ENCODE measurements around the gene FRAT1. TPM values are rescaled to one million over a fixed set of nuclear protein-coding genes. Genes with fewer than 3 reads are reported as not detected.

The FRAT1 gene
- total and polyA plus RNA-seq, 2 of the 13 experiments (the other 11 are each of a cell fraction or from before 2014, with no cell fraction given): 1.7 to 2.3 TPM

DNA sequence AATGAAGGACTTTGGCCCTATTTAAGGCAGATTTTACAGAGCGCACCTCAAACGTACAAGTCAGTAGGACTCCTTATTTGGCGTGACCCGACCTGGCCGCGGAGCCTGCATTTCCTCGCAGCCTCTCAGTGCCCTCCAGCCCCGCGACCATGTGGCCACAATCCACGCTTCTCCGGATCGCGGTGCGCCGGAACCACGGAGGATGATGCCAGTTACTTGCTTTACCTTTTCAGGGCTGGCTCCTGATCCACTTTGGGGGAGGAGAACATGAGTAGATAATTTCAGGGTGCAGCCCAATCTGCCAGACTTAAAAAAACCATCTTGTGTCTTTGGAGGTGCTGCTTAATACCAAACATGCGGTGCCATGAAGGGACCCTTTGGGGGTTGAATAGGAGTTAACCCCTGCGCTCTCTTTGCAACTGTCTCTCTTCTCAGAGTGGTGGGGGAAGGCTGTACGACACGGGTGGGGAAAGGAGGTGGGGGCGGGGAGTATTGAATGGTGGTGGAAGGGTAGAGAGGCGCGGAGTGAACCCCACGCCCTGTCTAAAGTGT, 1.5 kb downstream of the FRAT1 start (continued):
- TF ChIP-seq SPEN (CRISPR knock-in tag; IDR thresholded peaks at IDR 0.05; ENCODE audit: low read depth) (0 out of 2 replicates have a peak, but pooled peaks have one; percentile 9), ZNF709 (CRISPR knock-in tag; IDR thresholded peaks at IDR 0.05) (0 out of 2 replicates have a peak, but pooled peaks have one; percentile 12), BORCS8-MEF2B (CRISPR knock-in tag; IDR thresholded peaks at IDR 0.05) (no peak), FOXP1 (IDR thresholded peaks at IDR 0.05) (no peak), FOXP1 (CRISPR knock-in tag; IDR thresholded peaks at IDR 0.05) (no peak), JDP2 (CRISPR knock-in tag; IDR thresholded peaks at IDR 0.05; ENCODE audit: borderline replicate concordance) (no peak), FOXM1 (CRISPR knock-in tag; IDR thresholded peaks at IDR 0.05) (no peak), ZNF501 (CRISPR knock-in tag; IDR thresholded peaks at IDR 0.05) (no peak), XRCC5 (optimal IDR thresholded peaks at IDR 0.05; ENCODE audit: low read length) (peak; percentile 5), PRMT3 (CRISPR knock-in tag; IDR thresholded peaks at IDR 0.05; ENCODE audit: borderline replicate concordance, low read depth) (no peak)
- TF ChIP-seq, protein P1, sequence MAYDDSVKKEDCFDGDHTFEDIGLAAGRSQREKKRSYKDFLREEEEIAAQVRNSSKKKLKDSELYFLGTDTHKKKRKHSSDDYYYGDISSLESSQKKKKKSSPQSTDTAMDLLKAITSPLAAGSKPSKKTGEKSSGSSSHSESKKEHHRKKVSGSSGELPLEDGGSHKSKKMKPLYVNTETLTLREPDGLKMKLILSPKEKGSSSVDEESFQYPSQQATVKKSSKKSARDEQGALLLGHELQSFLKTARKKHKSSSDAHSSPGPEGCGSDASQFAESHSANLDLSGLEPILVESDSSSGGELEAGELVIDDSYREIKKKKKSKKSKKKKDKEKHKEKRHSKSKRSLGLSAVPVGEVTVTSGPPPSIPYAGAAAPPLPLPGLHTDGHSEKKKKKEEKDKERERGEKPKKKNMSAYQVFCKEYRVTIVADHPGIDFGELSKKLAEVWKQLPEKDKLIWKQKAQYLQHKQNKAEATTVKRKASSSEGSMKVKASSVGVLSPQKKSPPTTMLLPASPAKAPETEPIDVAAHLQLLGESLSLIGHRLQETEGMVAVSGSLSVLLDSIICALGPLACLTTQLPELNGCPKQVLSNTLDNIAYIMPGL (CRISPR knock-in tag; IDR thresholded peaks at IDR 0.05; ENCODE audit: borderline replicate concordance in 1 of 2, low read depth in 1 of 2): peak in 1 of 2 experiments; percentile 5; a peak in 1 of 4 replicates
- TF ChIP-seq, protein P2, sequence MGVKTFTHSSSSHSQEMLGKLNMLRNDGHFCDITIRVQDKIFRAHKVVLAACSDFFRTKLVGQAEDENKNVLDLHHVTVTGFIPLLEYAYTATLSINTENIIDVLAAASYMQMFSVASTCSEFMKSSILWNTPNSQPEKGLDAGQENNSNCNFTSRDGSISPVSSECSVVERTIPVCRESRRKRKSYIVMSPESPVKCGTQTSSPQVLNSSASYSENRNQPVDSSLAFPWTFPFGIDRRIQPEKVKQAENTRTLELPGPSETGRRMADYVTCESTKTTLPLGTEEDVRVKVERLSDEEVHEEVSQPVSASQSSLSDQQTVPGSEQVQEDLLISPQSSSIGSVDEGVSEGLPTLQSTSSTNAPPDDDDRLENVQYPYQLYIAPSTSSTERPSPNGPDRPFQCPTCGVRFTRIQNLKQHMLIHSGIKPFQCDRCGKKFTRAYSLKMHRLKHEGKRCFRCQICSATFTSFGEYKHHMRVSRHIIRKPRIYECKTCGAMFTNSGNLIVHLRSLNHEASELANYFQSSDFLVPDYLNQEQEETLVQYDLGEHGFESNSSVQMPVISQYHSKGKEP (CRISPR knock-in tag; IDR thresholded peaks at IDR 0.05): no peak
- TF ChIP-seq, protein P3, sequence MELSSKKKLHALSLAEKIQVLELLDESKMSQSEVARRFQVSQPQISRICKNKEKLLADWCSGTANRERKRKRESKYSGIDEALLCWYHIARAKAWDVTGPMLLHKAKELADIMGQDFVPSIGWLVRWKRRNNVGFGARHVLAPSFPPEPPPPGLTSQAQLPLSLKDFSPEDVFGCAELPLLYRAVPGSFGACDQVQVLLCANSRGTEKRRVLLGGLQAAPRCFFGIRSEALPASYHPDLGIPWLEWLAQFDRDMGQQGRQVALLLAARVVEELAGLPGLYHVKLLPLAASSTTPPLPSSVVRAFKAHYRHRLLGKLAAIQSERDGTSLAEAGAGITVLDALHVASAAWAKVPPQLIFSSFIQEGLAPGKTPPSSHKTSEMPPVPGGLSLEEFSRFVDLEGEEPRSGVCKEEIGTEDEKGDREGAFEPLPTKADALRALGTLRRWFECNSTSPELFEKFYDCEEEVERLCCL (CRISPR knock-in tag; IDR thresholded peaks at IDR 0.05; ENCODE audit: borderline replicate concordance): no peak
- TF ChIP-seq, protein P4, sequence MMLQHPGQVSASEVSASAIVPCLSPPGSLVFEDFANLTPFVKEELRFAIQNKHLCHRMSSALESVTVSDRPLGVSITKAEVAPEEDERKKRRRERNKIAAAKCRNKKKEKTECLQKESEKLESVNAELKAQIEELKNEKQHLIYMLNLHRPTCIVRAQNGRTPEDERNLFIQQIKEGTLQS (CRISPR knock-in tag; IDR thresholded peaks at IDR 0.05): no peak
- TF ChIP-seq, protein P5, sequence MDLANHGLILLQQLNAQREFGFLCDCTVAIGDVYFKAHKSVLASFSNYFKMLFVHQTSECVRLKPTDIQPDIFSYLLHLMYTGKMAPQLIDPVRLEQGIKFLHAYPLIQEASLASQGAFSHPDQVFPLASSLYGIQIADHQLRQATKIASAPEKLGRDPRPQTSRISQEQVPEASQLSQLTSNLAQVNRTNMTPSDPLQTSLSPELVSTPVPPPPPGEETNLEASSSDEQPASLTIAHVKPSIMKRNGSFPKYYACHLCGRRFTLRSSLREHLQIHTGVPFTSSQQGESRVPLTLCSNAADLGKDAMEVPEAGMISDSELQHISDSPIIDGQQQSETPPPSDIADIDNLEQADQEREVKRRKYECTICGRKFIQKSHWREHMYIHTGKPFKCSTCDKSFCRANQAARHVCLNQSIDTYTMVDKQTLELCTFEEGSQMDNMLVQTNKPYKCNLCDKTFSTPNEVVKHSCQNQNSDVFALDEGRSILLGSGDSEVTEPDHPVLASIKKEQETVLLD (CRISPR knock-in tag; IDR thresholded peaks at IDR 0.05; ENCODE audit: low read depth): 0 out of 2 replicates have a peak, but pooled peaks have one; percentile 24
- TF ChIP-seq, protein P6, sequence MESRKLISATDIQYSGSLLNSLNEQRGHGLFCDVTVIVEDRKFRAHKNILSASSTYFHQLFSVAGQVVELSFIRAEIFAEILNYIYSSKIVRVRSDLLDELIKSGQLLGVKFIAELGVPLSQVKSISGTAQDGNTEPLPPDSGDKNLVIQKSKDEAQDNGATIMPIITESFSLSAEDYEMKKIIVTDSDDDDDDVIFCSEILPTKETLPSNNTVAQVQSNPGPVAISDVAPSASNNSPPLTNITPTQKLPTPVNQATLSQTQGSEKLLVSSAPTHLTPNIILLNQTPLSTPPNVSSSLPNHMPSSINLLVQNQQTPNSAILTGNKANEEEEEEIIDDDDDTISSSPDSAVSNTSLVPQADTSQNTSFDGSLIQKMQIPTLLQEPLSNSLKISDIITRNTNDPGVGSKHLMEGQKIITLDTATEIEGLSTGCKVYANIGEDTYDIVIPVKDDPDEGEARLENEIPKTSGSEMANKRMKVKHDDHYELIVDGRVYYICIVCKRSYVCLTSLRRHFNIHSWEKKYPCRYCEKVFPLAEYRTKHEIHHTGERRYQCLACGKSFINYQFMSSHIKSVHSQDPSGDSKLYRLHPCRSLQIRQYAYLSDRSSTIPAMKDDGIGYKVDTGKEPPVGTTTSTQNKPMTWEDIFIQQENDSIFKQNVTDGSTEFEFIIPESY (CRISPR knock-in tag; IDR thresholded peaks at IDR 0.05): peak; percentile 34; the same call in 1 of the 2 replicates
- TF ChIP-seq, protein P7, sequence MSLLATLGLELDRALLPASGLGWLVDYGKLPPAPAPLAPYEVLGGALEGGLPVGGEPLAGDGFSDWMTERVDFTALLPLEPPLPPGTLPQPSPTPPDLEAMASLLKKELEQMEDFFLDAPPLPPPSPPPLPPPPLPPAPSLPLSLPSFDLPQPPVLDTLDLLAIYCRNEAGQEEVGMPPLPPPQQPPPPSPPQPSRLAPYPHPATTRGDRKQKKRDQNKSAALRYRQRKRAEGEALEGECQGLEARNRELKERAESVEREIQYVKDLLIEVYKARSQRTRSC (CRISPR knock-in tag; IDR thresholded peaks at IDR 0.05; ENCODE audit: low read depth): no peak
- TF ChIP-seq, protein P8, sequence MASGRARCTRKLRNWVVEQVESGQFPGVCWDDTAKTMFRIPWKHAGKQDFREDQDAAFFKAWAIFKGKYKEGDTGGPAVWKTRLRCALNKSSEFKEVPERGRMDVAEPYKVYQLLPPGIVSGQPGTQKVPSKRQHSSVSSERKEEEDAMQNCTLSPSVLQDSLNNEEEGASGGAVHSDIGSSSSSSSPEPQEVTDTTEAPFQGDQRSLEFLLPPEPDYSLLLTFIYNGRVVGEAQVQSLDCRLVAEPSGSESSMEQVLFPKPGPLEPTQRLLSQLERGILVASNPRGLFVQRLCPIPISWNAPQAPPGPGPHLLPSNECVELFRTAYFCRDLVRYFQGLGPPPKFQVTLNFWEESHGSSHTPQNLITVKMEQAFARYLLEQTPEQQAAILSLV (CRISPR knock-in tag; IDR thresholded peaks at IDR 0.05; ENCODE audit: borderline replicate concordance): 0 out of 2 replicates have a peak, but pooled peaks have one; percentile 13

All from HepG2 (cell line).